GM10248 (cell line): Measurements from ENCODE around the gene ZBTB46.

Experiments used
- CTCF ChIA-PET: fragments of 300-600 bp; sonication (Branson Sonifier 250); formaldehyde crosslinking; extraction: SDS; loops from one replicate; lab custom pipeline; 2021; ENCODE audit warnings: antibody characterized with exemption; lab: Yijun Ruan, JAX
- POLR2A ChIA-PET: fragments of 350-650 bp; sonication (Branson Sonifier 250); formaldehyde crosslinking; extraction: SDS; loops from one replicate; lab custom pipeline; 2020; ENCODE audit warnings: antibody characterized with exemption; lab: Yijun Ruan, JAX
- DNase-seq: peaks from one replicate; pipeline ENCODE4 v3.0.0; 2012; ENCODE audit errors: extremely low spot score
- CTCF ChIP-seq: IDR thresholded peaks from 2 replicates; pipeline ENCODE4 v1.5.1; 2012; ENCODE audit warnings: mild to moderate bottlenecking, low read depth; ENCODE audit errors: extremely low read depth, missing control alignments, control extremely low read depth

The ZBTB46 gene

GRCh38 chr20:63850689-63851547 lies 19.9 kb upstream of the ZBTB46 start:
- DNase-seq = peak; percentile 93
- CTCF ChIA-PET = interaction anchor here (0.7 to 4.5 kb wide), 2 partner anchors 13 to 313 kb away, joined by 3 to 27 read pairs; partner anchors contain the start of gene TPD52L2
- TF ChIP-seq CTCF = no peak
- POLR2A ChIA-PET = interaction anchor here (0.7 kb wide), 1 partner anchor 331 kb away, joined by 3 read pairs; no protein-coding TSS in a partner anchor

GRCh38 chr20:63848003-63848911 lies 17.2 kb upstream of the ZBTB46 start:
- POLR2A ChIA-PET = interaction anchor here (1.0 kb wide), 1 partner anchor 17 kb away, joined by 3 read pairs; the partner anchor contains the start of gene TPD52L2
- TF ChIP-seq CTCF = no peak
- CTCF ChIA-PET = interaction anchor here (0.9 to 1.8 kb wide), 4 partner anchors 16 to 142 kb away, joined by 3 to 6 read pairs (median 4); partner anchors contain the start of gene TPD52L2
- DNase-seq = no peak

GRCh38 chr20:63847237-63848002 lies 16.4 kb upstream of the ZBTB46 start:
- CTCF ChIA-PET = interaction anchor here (0.9 to 1.8 kb wide), 4 partner anchors 17 to 141 kb away, joined by 3 to 6 read pairs (median 4); partner anchors contain the start of gene TPD52L2
- POLR2A ChIA-PET = interaction anchor here (1.0 kb wide), 1 partner anchor 17 kb away, joined by 3 read pairs; the partner anchor contains the start of gene TPD52L2
- TF ChIP-seq CTCF = no peak
- DNase-seq = no peak

GRCh38 chr20:63846888-63847236 lies 15.8 kb upstream of the ZBTB46 start:
- DNase-seq = no peak
- ChIA-PET POLR2A (no interaction called here), CTCF (no interaction called here)
- TF ChIP-seq CTCF = no peak

GRCh38 chr20:63846128-63846771 lies 15.2 kb upstream of the ZBTB46 start:
- DNase-seq = no peak
- CTCF ChIA-PET = no interaction called here
- POLR2A ChIA-PET = no interaction called here
- no peak for TF ChIP-seq CTCF
